Subcutaneous adipose tissue (tissue), 4 donors: Measurements from ENCODE around the gene UTP4. TPM values are rescaled to one million over a fixed set of nuclear protein-coding genes. Genes with fewer than 3 reads are reported as not detected.

ENCODE experiments used
- CTCF ChIP-seq: fragments of 450-650 bp; IDR thresholded peaks from one replicate; pipeline ENCODE4 v1.5.1; 2016; ENCODE audit warnings: low read depth, mild to moderate bottlenecking, control low read depth, antibody characterized with exemption, moderate library complexity
- total RNA-seq, 4 donors: library from RNA; depleted of rRNA; stranded (reverse); fragments of >200 nt; gene quantifications; one replicate each; pipeline ENCODE4 v1.1.0, GENCODE V29; 2016

UTP4 gene
- total RNA-seq, 4 donors from 2014 or later = 21.7 to 52.8 (median 28.8) TPM

DNA sequence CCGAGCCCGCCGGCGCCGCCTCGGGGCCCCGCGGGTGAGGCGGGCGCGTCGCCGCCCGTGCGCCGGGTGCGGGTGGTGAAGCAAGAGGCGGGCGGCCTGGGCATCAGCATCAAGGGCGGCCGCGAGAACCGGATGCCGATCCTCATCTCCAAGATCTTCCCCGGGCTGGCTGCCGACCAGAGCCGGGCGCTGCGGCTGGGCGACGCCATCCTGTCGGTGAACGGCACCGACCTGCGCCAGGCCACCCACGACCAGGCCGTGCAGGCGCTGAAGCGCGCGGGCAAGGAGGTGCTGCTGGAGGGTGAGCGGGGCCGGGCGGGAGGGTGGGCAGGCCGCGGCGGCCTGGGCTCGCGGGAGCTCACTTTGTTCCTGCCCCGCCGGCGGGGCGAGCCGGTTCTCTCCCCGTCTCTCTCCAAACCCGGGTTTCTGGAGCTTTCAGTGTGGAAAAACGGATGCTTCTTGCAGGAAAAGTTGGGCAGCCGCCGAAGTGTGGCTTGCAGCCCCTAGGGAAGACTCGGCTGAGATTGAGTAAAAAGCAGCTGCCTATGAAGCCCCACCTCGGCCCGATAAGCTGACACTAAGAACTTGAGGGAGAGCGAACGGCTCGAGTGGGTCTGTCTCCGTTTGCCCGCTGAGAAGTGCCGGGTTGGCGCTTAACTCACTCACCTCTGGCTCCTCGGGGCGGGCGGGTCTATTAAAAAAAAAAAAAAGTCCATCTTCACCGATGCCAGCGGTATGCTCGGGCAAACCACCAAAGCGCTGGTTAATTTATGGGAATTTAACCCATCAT is 55.2 kb downstream of the UTP4 start:
- TF ChIP-seq CTCF = no peak

- no peak for TF ChIP-seq CTCF
Measured at GRCh38 chr16:69188236-69188549, 55.7 kb downstream of the UTP4 start.

GRCh38 chr16:69188716-69189115 is 56.3 kb downstream of the UTP4 start:
- TF ChIP-seq CTCF = no peak

GRCh38 chr16:69190046-69190588 is 57.7 kb downstream of the UTP4 start:
- no peak for TF ChIP-seq CTCF

GRCh38 chr16:69190598-69190997 is 58.1 kb downstream of the UTP4 start:
- no peak for TF ChIP-seq CTCF

DNA sequence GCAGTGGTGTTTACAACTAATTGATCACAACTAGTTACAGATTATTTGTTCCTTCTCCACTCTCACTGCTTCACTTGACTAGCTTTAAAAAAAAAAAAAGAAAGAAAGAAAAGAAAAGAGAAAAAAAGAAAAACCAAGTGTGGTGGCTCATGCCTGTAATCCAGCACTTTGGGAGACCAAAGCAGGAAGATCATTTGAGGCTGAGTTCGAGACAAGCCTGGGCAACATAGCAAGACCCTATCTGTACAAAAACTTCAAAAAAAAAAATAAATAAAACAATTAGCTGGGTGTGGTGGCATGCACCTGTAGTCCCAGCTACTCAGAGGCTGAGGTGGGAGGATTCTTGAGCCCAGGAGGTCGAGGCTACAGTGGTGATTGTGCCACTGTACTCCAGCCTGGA is 58.7 kb downstream of the UTP4 start:
- TF ChIP-seq CTCF = no peak

- no peak for TF ChIP-seq CTCF
Measured at GRCh38 chr16:69193855-69194254, 61.4 kb downstream of the UTP4 start.
